Erythroblast (primary cell): ENCODE measurements around the gene RNF150.

ENCODE experiments used
- GATA1 ChIP-seq: IDR thresholded peaks from 2 replicates; pipeline ENCODE4 v1.6.1; 2011; ENCODE audit warnings: low read depth, mild to moderate bottlenecking, control low read depth, low read length, moderate library complexity
- POLR2A ChIP-seq: IDR thresholded peaks from 2 replicates; pipeline ENCODE4 v1.6.1; 2011; ENCODE audit warnings: mild to moderate bottlenecking, low read length

DNA sequence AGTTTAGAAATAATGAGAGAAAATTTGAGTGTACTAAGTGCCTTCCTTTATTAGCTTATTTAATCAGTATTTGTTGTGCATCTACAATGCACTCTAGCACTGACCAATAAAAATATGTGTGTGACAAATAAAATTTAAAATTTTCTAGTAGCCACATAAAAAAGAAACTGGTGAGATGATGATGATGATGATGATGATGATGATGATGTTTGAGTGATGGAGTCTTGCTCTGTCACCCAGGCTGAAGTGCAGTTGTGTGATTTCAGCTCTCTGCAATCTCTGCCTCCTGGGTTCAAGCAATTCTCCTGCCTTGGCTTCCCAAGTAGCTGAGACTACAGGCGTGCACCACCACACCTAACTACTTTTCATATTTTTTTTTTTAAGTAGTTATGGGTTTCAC lies 110.2 kb downstream of the RNF150 start:
- no peak for TF ChIP-seq POLR2A
- no peak for TF ChIP-seq GATA1
